Measurements from ENCODE around the gene RAPGEF6. TPM values are rescaled to one million over a fixed set of nuclear protein-coding genes. Genes with fewer than 3 reads are reported as not detected.
"Not testable (repeated sequence)": the region's sequence is repeated elsewhere in the genome, so short reads cannot be mapped to it uniquely, and the experiment has no call there.

The RAPGEF6 gene
- total RNA-seq, 1 experiment from 2014 or later = 50.7 TPM

DNA sequence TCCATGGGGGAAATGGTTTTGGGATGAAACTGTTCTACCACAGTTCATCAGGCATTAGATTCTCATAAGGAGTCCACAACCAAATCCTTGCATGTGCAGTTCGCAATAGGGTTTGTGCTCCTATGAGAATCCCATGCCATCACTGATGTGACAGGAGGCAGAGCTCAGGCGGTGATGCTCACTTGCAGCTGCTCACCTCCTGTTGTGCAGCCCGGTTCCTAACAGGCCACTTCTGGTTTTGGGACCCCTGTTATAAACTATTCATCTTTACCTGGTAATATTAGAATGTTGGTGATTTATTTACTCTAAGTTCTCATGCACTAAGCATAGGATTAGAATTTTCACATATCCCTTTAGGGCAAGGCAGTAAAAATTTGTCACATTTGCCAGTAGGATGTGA lies 248.9 kb downstream of the RAPGEF6 start:
- DNase-seq = no peak
- H2AFZ ChIP-seq (ENCODE audit: low read length) = no peak overlapping the region
- H3K9ac ChIP-seq (ENCODE audit: low read length) = no peak overlapping the region
- H4K20me1 ChIP-seq (ENCODE audit: insufficient read depth, low read depth, low read length) = no peaks in the 10 kb centered on the region
- no peak overlapping the region for H3K4me2 ChIP-seq (ENCODE audit: low read depth, low read length, poor library complexity, severe bottlenecking)
- no peaks in the 10 kb centered on the region for H3K9me3 ChIP-seq (ENCODE audit: low read length)
- H3K36me3 ChIP-seq (ENCODE audit: insufficient read depth, low read length) = peaks cover 42% of the 10 kb centered on the region; the same call in 1 of the 2 replicates
- no peak overlapping the region for H3K4me3 ChIP-seq (ENCODE audit: low read length)
- H3K27me3 ChIP-seq (ENCODE audit: low read length) = no peaks in the 10 kb centered on the region
- H3K27ac ChIP-seq (ENCODE audit: low read length) = no peak overlapping the region
- no peaks in the 10 kb centered on the region for H3K9me2 ChIP-seq (replicated peaks; ENCODE audit: insufficient read depth, low read length)
- peaks cover 12% of the 10 kb centered on the region for H3K4me1 ChIP-seq (ENCODE audit: low read length)
- H3K79me2 ChIP-seq (ENCODE audit: low read length) = peaks cover 73% of the 10 kb centered on the region

DNA sequence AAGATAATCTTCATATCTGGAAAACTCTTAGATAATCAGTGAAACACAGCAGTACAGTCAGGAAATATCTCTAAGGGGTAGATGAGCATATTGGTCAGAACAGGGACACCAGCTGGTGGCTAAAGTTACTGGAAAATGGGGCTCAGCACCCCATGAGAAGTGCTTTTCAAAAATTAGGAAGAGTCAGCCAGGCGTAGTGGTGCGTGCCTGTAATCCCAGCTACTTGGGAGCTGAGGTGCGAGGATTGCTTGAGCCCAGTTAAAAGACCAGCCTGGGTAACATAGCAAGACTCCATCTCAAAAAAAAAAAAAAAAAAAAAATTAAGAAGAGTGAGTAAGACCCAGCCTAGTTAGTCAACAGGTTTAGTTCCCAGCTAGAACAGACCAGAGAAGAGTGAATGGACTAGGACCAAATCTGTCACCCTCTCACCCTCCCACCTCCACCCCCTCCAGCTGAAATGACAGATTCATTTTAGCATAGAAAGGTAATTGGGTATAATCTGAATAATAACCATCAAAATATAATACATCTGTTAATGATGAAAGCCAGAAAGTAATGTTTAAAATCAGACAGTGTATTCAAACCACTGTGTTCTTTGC lies 250.3 kb downstream of the RAPGEF6 start:
- H3K36me3 ChIP-seq (ENCODE audit: insufficient read depth, low read length) = peaks cover 37% of the 10 kb centered on the region; the same call in 1 of the 2 replicates
- H2AFZ ChIP-seq (ENCODE audit: low read length) = no peak overlapping the region
- H3K79me2 ChIP-seq (ENCODE audit: low read length) = peaks cover 79% of the 10 kb centered on the region
- H3K4me1 ChIP-seq (ENCODE audit: low read length) = peaks cover 23% of the 10 kb centered on the region
- no peak overlapping the region for H3K4me3 ChIP-seq (ENCODE audit: low read length)
- no peaks in the 10 kb centered on the region for H3K27me3 ChIP-seq (ENCODE audit: low read length)
- H3K27ac ChIP-seq (ENCODE audit: low read length) = no peak overlapping the region
- H3K9ac ChIP-seq (ENCODE audit: low read length) = no peak overlapping the region
- DNase-seq = no peak
- H3K9me3 ChIP-seq (ENCODE audit: low read length) = no peaks in the 10 kb centered on the region
- no peak overlapping the region for H3K4me2 ChIP-seq (ENCODE audit: low read depth, low read length, poor library complexity, severe bottlenecking)
- H3K9me2 ChIP-seq (replicated peaks; ENCODE audit: insufficient read depth, low read length) = no peaks in the 10 kb centered on the region
- no peaks in the 10 kb centered on the region for H4K20me1 ChIP-seq (ENCODE audit: insufficient read depth, low read depth, low read length)

GRCh38 chr5:131384173-131384572 lies 250.9 kb downstream of the RAPGEF6 start:
- H3K4me1 ChIP-seq (ENCODE audit: low read length) = peaks cover 29% of the 10 kb centered on the region
- H3K9me3 ChIP-seq (ENCODE audit: low read length) = no peaks in the 10 kb centered on the region
- peaks cover 32% of the 10 kb centered on the region; the same call in 1 of the 2 replicates for H3K36me3 ChIP-seq (ENCODE audit: insufficient read depth, low read length)
- peaks cover 81% of the 10 kb centered on the region for H3K79me2 ChIP-seq (ENCODE audit: low read length)
- DNase-seq = no peak
- no peaks in the 10 kb centered on the region for H3K9me2 ChIP-seq (replicated peaks; ENCODE audit: insufficient read depth, low read length)
- H3K27me3 ChIP-seq (ENCODE audit: low read length) = no peaks in the 10 kb centered on the region
- H3K27ac ChIP-seq (ENCODE audit: low read length) = no peak overlapping the region
- H4K20me1 ChIP-seq (ENCODE audit: insufficient read depth, low read depth, low read length) = no peaks in the 10 kb centered on the region
- H2AFZ ChIP-seq (ENCODE audit: low read length) = no peak overlapping the region
- H3K4me2 ChIP-seq (ENCODE audit: low read depth, low read length, poor library complexity, severe bottlenecking) = no peak overlapping the region
- H3K9ac ChIP-seq (ENCODE audit: low read length) = no peak overlapping the region
- H3K4me3 ChIP-seq (ENCODE audit: low read length) = no peak overlapping the region

DNA sequence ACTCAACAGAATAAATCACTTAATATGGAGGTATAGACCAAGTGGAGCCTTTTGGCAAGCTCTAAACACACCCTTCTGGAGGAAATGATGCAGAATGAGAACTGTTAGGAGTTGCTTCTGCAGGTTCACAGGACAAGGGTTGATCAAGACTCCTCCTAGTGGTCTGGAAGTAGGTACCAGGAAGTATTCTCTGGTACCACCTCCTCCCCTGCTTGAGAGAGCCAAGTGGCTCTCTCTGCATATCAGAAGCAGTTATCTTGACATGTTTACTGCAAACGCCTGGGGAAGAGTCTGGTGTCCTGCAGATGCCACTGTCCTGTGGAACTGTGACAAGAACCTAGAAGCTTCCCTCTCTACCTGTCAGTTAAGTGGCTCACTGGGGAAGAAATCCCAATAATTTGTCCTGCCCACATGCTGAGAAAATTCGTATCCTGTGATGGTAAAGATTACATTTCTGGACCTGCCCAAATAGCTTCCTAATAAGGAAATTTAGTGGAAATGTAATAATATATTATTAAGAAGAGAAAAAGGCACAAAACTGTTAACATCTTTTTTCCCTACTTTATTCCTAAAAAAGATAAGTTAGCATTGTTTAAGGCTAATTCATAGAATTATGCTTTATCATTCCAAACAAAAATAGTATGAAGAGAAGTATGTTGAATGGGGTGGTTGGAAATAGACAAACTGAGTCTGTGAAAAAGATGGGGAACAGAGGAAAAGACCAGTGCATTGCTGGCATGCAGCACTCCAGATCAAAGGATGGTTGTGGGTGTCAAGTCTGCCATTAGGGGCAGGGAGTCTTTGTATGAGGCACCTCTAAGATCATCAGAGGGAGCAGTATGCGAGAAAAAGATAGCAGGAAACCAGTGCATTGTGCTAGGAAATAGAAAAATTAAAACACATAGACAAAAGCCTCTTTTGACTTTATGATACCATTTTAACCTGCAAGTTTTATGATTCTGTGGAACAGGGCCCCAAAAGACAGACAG lies 252.3 kb downstream of the RAPGEF6 start:
- peak overlapping the region; percentile 41 for H3K27ac ChIP-seq (ENCODE audit: low read length)
- H2AFZ ChIP-seq (ENCODE audit: low read length) = no peak overlapping the region
- H3K4me3 ChIP-seq (ENCODE audit: low read length) = no peak overlapping the region
- H3K36me3 ChIP-seq (ENCODE audit: insufficient read depth, low read length) = peaks cover 29% of the 10 kb centered on the region; the same call in 1 of the 2 replicates
- no peaks in the 10 kb centered on the region for H3K9me2 ChIP-seq (replicated peaks; ENCODE audit: insufficient read depth, low read length)
- peaks cover 90% of the 10 kb centered on the region for H3K79me2 ChIP-seq (ENCODE audit: low read length)
- peak; percentile 88 for DNase-seq
- H3K27me3 ChIP-seq (ENCODE audit: low read length) = no peaks in the 10 kb centered on the region
- H3K4me1 ChIP-seq (ENCODE audit: low read length) = peaks cover 43% of the 10 kb centered on the region
- H3K9ac ChIP-seq (ENCODE audit: low read length) = no peak overlapping the region
- no peaks in the 10 kb centered on the region for H3K9me3 ChIP-seq (ENCODE audit: low read length)
- no peak overlapping the region for H3K4me2 ChIP-seq (ENCODE audit: low read depth, low read length, poor library complexity, severe bottlenecking)
- no peaks in the 10 kb centered on the region for H4K20me1 ChIP-seq (ENCODE audit: insufficient read depth, low read depth, low read length)

DNA sequence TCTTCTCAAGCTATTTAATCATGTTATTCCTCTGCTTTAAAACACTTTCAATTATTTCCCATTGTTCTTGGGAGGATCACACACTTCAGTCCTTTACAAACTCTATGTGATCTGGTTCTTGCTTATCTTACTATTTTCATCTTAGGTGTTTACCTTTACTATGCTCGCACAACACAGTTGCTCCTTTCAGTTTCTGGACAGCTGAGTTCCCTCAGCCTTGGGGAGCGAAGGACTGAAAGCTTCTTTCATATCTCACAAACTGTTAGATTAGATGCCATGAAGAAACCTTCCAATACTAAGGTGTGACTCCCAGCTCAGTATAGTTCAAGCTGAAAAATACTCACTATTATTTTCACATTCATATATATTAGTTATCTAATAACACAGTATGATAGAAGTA lies 253.3 kb downstream of the RAPGEF6 start:
- no peak for DNase-seq
- H4K20me1 ChIP-seq (ENCODE audit: insufficient read depth, low read depth, low read length) = no peaks in the 10 kb centered on the region
- H3K36me3 ChIP-seq (ENCODE audit: insufficient read depth, low read length) = peaks cover 20% of the 10 kb centered on the region; the same call in 1 of the 2 replicates
- H3K79me2 ChIP-seq (ENCODE audit: low read length) = peaks cover 93% of the 10 kb centered on the region
- peaks cover 50% of the 10 kb centered on the region for H3K4me1 ChIP-seq (ENCODE audit: low read length)
- no peak overlapping the region for H3K4me2 ChIP-seq (ENCODE audit: low read depth, low read length, poor library complexity, severe bottlenecking)
- peak overlapping the region; percentile 41 for H3K27ac ChIP-seq (ENCODE audit: low read length)
- H3K27me3 ChIP-seq (ENCODE audit: low read length) = no peaks in the 10 kb centered on the region
- H3K9ac ChIP-seq (ENCODE audit: low read length) = no peak overlapping the region
- no peak overlapping the region for H3K4me3 ChIP-seq (ENCODE audit: low read length)
- no peaks in the 10 kb centered on the region for H3K9me3 ChIP-seq (ENCODE audit: low read length)
- no peak overlapping the region for H2AFZ ChIP-seq (ENCODE audit: low read length)
- no peaks in the 10 kb centered on the region for H3K9me2 ChIP-seq (replicated peaks; ENCODE audit: insufficient read depth, low read length)

- no peak overlapping the region for H3K4me3 ChIP-seq (ENCODE audit: low read length)
- H3K79me2 ChIP-seq (ENCODE audit: low read length) = peaks cover 94% of the 10 kb centered on the region
- peak overlapping the region; percentile 50 for H3K27ac ChIP-seq (ENCODE audit: low read length)
- H2AFZ ChIP-seq (ENCODE audit: low read length) = no peak overlapping the region
- H3K27me3 ChIP-seq (ENCODE audit: low read length) = no peaks in the 10 kb centered on the region
- H3K4me2 ChIP-seq (ENCODE audit: low read depth, low read length, poor library complexity, severe bottlenecking) = no peak overlapping the region
- no peaks in the 10 kb centered on the region for H4K20me1 ChIP-seq (ENCODE audit: insufficient read depth, low read depth, low read length)
- H3K4me1 ChIP-seq (ENCODE audit: low read length) = peaks cover 50% of the 10 kb centered on the region
- no peak for DNase-seq
- H3K9ac ChIP-seq (ENCODE audit: low read length) = no peak overlapping the region
- peaks cover 13% of the 10 kb centered on the region; the same call in 1 of the 2 replicates for H3K36me3 ChIP-seq (ENCODE audit: insufficient read depth, low read length)
- no peaks in the 10 kb centered on the region for H3K9me2 ChIP-seq (replicated peaks; ENCODE audit: insufficient read depth, low read length)
- no peaks in the 10 kb centered on the region for H3K9me3 ChIP-seq (ENCODE audit: low read length)
These were observed 254.0 kb downstream of the RAPGEF6 start for GRCh38 chr5:131381021-131381420.

GRCh38 chr5:131380238-131380637 lies 254.8 kb downstream of the RAPGEF6 start:
- Histone ChIP-seq H3K27ac (ENCODE audit: low read length) (peak overlapping the region; percentile 50; the same call in 1 of the 2 replicates), H3K4me1 (ENCODE audit: low read length) (peaks cover 51% of the 10 kb centered on the region), H3K79me2 (ENCODE audit: low read length) (peaks cover 94% of the 10 kb centered on the region)
- not testable (repeated sequence) for H3K4me3 ChIP-seq (ENCODE audit: low read length); H3K9ac ChIP-seq (ENCODE audit: low read length); H3K36me3 ChIP-seq (ENCODE audit: insufficient read depth, low read length); H4K20me1 ChIP-seq (ENCODE audit: insufficient read depth, low read depth, low read length); H3K9me3 ChIP-seq (ENCODE audit: low read length); H3K9me2 ChIP-seq (replicated peaks; ENCODE audit: insufficient read depth, low read length); H3K27me3 ChIP-seq (ENCODE audit: low read length); H3K4me2 ChIP-seq (ENCODE audit: low read depth, low read length, poor library complexity, severe bottlenecking); DNase-seq; H2AFZ ChIP-seq (ENCODE audit: low read length)

GRCh38 chr5:131379723-131380122 lies 255.3 kb downstream of the RAPGEF6 start:
- Histone ChIP-seq H3K36me3 (ENCODE audit: insufficient read depth, low read length) (peaks cover 5% of the 10 kb centered on the region; the same call in 1 of the 2 replicates), H3K4me1 (ENCODE audit: low read length) (peaks cover 57% of the 10 kb centered on the region), H3K9ac (ENCODE audit: low read length) (no peak overlapping the region), H3K9me3 (ENCODE audit: low read length) (no peaks in the 10 kb centered on the region), H3K4me2 (ENCODE audit: low read depth, low read length, poor library complexity, severe bottlenecking) (no peak overlapping the region), H3K4me3 (ENCODE audit: low read length) (no peak overlapping the region), H3K79me2 (ENCODE audit: low read length) (peaks cover 96% of the 10 kb centered on the region), H2AFZ (ENCODE audit: low read length) (no peak overlapping the region), H3K27me3 (ENCODE audit: low read length) (no peaks in the 10 kb centered on the region), H4K20me1 (ENCODE audit: insufficient read depth, low read depth, low read length) (no peaks in the 10 kb centered on the region), H3K9me2 (replicated peaks; ENCODE audit: insufficient read depth, low read length) (no peaks in the 10 kb centered on the region), H3K27ac (ENCODE audit: low read length) (peak overlapping the region; percentile 50; the same call in 1 of the 2 replicates)
- no peak for DNase-seq
